Epithelial cell of proximal tubule (primary cell): ENCODE measurements around the gene FAXC. TPM values are rescaled to one million over a fixed set of nuclear protein-coding genes. Genes with fewer than 3 reads are reported as not detected.
"Not testable (repeated sequence)": the region's sequence is repeated elsewhere in the genome, so short reads cannot be mapped to it uniquely, and the experiment has no call there.

ENCODE experiments used
- DNase-seq: peaks from one replicate; pipeline ENCODE4 v3.0.0-alpha.2; 2011; ENCODE audit warnings: low read depth
- H3K4me3 ChIP-seq: 2 replicates; pipeline ENCODE4 v1.5.1; 2011; ENCODE audit warnings: low read depth, mild to moderate bottlenecking, low read length
- total RNA-seq: library from RNA; depleted of rRNA; stranded (reverse); fragments of >200 nt; gene quantifications from 2 replicates; pipeline ENCODE4 v1.2.3, GENCODE V29; 2015
- TF ChIP-seq, protein P1 (sequence below): conservative IDR thresholded peaks from 2 replicates; pipeline ENCODE4 v1.5.1; 2012; ENCODE audit warnings: low read depth, mild to moderate bottlenecking, low read length

The FAXC gene
- total RNA-seq, 1 donor from 2014 or later, result 7.2 TPM

DNA sequence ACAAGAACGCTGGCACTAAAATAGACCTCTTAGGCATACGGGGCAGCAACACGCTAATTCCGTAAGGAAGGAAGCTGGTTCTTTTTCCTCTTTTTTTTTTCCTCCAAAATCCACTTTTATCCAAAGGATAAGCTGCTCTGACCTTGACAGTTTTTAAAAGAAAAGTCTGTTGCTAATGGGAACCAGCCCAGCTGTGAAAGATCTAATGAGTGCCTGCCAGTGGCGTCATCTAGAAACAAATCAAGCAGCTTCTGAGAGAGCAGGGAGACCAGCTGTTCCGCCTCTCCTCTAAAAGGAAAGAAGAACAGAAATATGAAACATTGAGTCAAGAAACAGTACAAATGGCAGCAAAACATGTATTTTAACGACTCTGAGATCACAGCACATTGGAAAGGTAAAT, 78.6 kb downstream of the FAXC start:
- H3K4me3 ChIP-seq, result no peak overlapping the region
- DNase-seq, result no peak
- TF ChIP-seq, protein P1, sequence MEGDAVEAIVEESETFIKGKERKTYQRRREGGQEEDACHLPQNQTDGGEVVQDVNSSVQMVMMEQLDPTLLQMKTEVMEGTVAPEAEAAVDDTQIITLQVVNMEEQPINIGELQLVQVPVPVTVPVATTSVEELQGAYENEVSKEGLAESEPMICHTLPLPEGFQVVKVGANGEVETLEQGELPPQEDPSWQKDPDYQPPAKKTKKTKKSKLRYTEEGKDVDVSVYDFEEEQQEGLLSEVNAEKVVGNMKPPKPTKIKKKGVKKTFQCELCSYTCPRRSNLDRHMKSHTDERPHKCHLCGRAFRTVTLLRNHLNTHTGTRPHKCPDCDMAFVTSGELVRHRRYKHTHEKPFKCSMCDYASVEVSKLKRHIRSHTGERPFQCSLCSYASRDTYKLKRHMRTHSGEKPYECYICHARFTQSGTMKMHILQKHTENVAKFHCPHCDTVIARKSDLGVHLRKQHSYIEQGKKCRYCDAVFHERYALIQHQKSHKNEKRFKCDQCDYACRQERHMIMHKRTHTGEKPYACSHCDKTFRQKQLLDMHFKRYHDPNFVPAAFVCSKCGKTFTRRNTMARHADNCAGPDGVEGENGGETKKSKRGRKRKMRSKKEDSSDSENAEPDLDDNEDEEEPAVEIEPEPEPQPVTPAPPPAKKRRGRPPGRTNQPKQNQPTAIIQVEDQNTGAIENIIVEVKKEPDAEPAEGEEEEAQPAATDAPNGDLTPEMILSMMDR, result no peak

- TF ChIP-seq, protein P1, result no peak
- no peak overlapping the region for H3K4me3 ChIP-seq
- no peak for DNase-seq
Measured at GRCh38 chr6:99270030-99270429, 79.4 kb downstream of the FAXC start.

DNA sequence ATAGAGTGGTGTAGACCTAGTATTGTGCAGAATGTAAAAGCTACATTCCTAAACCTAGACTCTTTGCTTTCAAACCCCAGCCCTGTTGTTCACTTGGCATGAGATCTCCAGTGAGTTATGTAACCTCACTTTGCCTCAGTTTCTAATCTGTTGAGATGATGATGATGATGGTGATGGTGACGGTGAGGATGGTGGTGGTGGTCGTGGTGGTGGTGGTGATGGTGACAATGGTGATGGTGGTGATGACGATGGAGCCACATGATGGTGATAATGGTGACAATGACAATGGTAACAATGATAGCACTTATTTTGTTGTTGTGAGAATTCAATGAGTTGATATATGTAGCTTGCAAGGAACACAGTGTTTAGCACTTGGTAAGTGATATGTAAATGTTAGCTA, 80.3 kb downstream of the FAXC start:
- DNase-seq, result no peak
- TF ChIP-seq, protein P1, result no peak
- no peak overlapping the region for H3K4me3 ChIP-seq

- not testable (repeated sequence) for H3K4me3 ChIP-seq
Measured at GRCh38 chr6:99266996-99267395, 82.5 kb downstream of the FAXC start.

DNA sequence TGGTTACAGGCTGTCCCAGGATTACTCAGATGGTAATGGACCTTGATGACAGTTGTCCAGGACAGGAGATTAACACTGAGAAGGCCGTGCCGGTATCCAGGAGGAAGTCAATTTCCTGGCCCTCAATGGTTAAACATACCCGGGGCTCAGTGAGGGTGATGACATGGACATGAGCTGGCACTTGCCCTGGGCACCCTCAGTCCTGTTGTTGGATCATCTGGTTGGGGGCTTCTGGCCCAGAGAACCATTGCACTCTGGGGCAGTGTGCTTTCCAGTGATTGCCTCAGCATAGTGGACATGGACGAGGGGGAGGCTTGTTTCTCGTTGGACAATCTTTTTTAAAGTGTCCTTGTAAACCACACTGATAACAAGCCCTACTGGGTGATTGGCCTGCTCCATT, 84.0 kb downstream of the FAXC start:
- DNase-seq, result not testable (repeated sequence)

More at GRCh38 chr6:99266996-99267395, 82.5 kb downstream of the FAXC start:
- not testable (repeated sequence) for DNase-seq

GRCh38 chr6:99254616-99255550, 94.6 kb downstream of the FAXC start:
- no peak overlapping the region for H3K4me3 ChIP-seq
- DNase-seq, result no peak

More for the DNA sequence above, 84.0 kb downstream of the FAXC start:
- H3K4me3 ChIP-seq, result not testable (repeated sequence)

DNA sequence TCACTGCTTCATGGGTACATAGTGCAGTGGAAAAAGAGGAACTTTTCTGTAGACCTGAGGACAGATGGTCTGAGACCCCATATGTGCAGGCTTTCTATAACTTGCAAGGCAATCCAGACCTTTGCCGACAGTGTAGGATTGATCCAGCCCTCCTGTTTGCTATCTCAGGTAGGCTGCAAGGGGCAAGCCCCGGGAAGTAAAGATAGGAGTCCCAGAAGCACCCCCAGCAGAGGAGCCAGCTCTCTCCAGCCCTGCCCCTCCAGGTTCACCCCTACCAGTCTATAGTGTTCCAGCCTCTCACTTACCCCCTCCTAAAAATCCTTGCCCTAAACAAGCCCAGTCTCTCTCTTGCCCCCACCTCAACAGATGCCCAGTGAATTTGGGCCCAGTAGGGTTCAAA, 96.2 kb downstream of the FAXC start:
- TF ChIP-seq, protein P1, result no peak
- DNase-seq, result no peak
- H3K4me3 ChIP-seq, result no peak overlapping the region

More at GRCh38 chr6:99254616-99255550, 94.6 kb downstream of the FAXC start:
- TF ChIP-seq, protein P1, result no peak

- no peak overlapping the region for H3K4me3 ChIP-seq
- no peak for DNase-seq
- TF ChIP-seq, protein P1, result no peak
Measured at GRCh38 chr6:99252421-99252820, 97.1 kb downstream of the FAXC start.
